ENCODE data around the gene EDEM2.

GRCh38 chr20:35187584-35188190 lies 40.6 kb upstream of the EDEM2 start:
- TF ChIP-seq, protein P1, sequence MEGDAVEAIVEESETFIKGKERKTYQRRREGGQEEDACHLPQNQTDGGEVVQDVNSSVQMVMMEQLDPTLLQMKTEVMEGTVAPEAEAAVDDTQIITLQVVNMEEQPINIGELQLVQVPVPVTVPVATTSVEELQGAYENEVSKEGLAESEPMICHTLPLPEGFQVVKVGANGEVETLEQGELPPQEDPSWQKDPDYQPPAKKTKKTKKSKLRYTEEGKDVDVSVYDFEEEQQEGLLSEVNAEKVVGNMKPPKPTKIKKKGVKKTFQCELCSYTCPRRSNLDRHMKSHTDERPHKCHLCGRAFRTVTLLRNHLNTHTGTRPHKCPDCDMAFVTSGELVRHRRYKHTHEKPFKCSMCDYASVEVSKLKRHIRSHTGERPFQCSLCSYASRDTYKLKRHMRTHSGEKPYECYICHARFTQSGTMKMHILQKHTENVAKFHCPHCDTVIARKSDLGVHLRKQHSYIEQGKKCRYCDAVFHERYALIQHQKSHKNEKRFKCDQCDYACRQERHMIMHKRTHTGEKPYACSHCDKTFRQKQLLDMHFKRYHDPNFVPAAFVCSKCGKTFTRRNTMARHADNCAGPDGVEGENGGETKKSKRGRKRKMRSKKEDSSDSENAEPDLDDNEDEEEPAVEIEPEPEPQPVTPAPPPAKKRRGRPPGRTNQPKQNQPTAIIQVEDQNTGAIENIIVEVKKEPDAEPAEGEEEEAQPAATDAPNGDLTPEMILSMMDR (IDR thresholded peaks at IDR 0.05) = no peak
- no peak for TF ChIP-seq POLR2A (IDR thresholded peaks at IDR 0.05; ENCODE audit: low read depth)

Data from esophagus muscularis mucosa (tissue), 3 donors.